ENCODE data around the gene ZNF205. TPM values are rescaled to one million over a fixed set of nuclear protein-coding genes. Genes with fewer than 3 reads are reported as not detected.
"Not testable (repeated sequence)": the region's sequence is repeated elsewhere in the genome, so short reads cannot be mapped to it uniquely, and the experiment has no call there.

Gene ZNF205
- total and polyA plus RNA-seq, 2 donors (not counting 1 experiment from before 2014, with no cell fraction given) = not detected

- Histone ChIP-seq H3K9me3 (ENCODE audit: control extremely low read depth in 1 of 3, control insufficient read depth in 2 of 3, insufficient read depth in 1 of 3, low read length in 2 of 3) (no peaks in the 10 kb centered on the region), H4K20me1 (ENCODE audit: control insufficient read depth, insufficient read depth, low read length, poor library complexity, severe bottlenecking) (no peaks in the 10 kb centered on the region), H3K4me3 (ENCODE audit: control extremely low read depth in 1 of 5, extremely low read depth in 1 of 5, insufficient read depth in 1 of 5, low read depth in 2 of 5, low read length in 4 of 5) (no peak overlapping the region), H3K9ac (ENCODE audit: low read length) (no peak overlapping the region), H3K27me3 (replicated peaks in 1 of 4; ENCODE audit: control extremely low read depth in 1 of 4, control insufficient read depth in 3 of 4, insufficient read depth in 4 of 4, low read length in 3 of 4) (no peaks in the 10 kb centered on the region), H2AFZ (ENCODE audit: insufficient read depth, low read depth, low read length, poor library complexity, severe bottlenecking) (no peak overlapping the region), H3K36me3 (replicated peaks in 1 of 2; ENCODE audit: control extremely low read depth in 1 of 2, control insufficient read depth in 1 of 2, extremely low read depth in 1 of 2, insufficient read depth in 2 of 2, low read length in 1 of 2) (no peaks in the 10 kb centered on the region), H3K4me1 (ENCODE audit: control insufficient read depth in 2 of 2, insufficient read depth in 2 of 2, low read length in 2 of 2) (peaks cover 5 to 7% of the 10 kb centered on the region in 2 donors), H3K79me2 (ENCODE audit: control insufficient read depth, insufficient read depth, low read length) (no peaks in the 10 kb centered on the region), H3K4me2 (replicated peaks; ENCODE audit: low read depth, low read length, poor library complexity, severe bottlenecking) (no peak overlapping the region), H3K27ac (ENCODE audit: low read length in 2 of 2) (no peak overlapping the region)
- ATAC-seq (ENCODE audit: low read depth) = no peak
- ChIA-PET POLR2A (no interaction called here), CTCF (no interaction called here)
- Mint-ChIP-seq H3K4me3 (no peak overlapping the region), H3K9me3 (ENCODE audit: insufficient read depth) (no peaks in the 10 kb centered on the region), H3K27ac (no peak overlapping the region), H3K27me3 (no peaks in the 10 kb centered on the region), H3K4me1 (peaks cover 16% of the 10 kb centered on the region)
- no peak for DNase-seq
- WGBS (ENCODE audit: insufficient coverage) = 100% methylated on average over 2 of the region's 4 CpGs
- no peak for TF ChIP-seq CTCF (IDR thresholded peaks at IDR 0.05)
- intact Hi-C loops (cut with micrococcal nuclease) = no loop called here
These were observed 43.9 kb upstream of the ZNF205 start for GRCh38 chr16:3068487-3068886.

GRCh38 chr16:3069146-3069545 lies 43.2 kb upstream of the ZNF205 start:
- DNase-seq; H3K79me2 ChIP-seq (ENCODE audit: control insufficient read depth, insufficient read depth, low read length); H3K27me3 Mint-ChIP-seq; ATAC-seq (ENCODE audit: low read depth); H2AFZ ChIP-seq (ENCODE audit: insufficient read depth, low read depth, low read length, poor library complexity, severe bottlenecking); H3K4me3 ChIP-seq (ENCODE audit: control extremely low read depth in 1 of 5, extremely low read depth in 1 of 5, insufficient read depth in 1 of 5, low read depth in 2 of 5, low read length in 4 of 5); H3K27me3 ChIP-seq (replicated peaks in 1 of 4; ENCODE audit: control extremely low read depth in 1 of 4, control insufficient read depth in 3 of 4, insufficient read depth in 4 of 4, low read length in 3 of 4); H3K36me3 ChIP-seq (replicated peaks in 1 of 2; ENCODE audit: control extremely low read depth in 1 of 2, control insufficient read depth in 1 of 2, extremely low read depth in 1 of 2, insufficient read depth in 2 of 2, low read length in 1 of 2); H3K9ac ChIP-seq (ENCODE audit: low read length); H3K4me3 Mint-ChIP-seq; CTCF ChIA-PET; H3K27ac ChIP-seq (ENCODE audit: low read length in 2 of 2); intact Hi-C loops (cut with micrococcal nuclease); H3K9me3 ChIP-seq (ENCODE audit: control extremely low read depth in 1 of 3, control insufficient read depth in 2 of 3, insufficient read depth in 1 of 3, low read length in 2 of 3); H3K27ac Mint-ChIP-seq; H4K20me1 ChIP-seq (ENCODE audit: control insufficient read depth, insufficient read depth, low read length, poor library complexity, severe bottlenecking); H3K9me3 Mint-ChIP-seq (ENCODE audit: insufficient read depth); H3K4me2 ChIP-seq (replicated peaks; ENCODE audit: low read depth, low read length, poor library complexity, severe bottlenecking); POLR2A ChIA-PET: not testable (repeated sequence)
- WGBS (ENCODE audit: insufficient coverage) = 99% methylated on average over 9 of the region's 11 CpGs
- H3K4me1 Mint-ChIP-seq = peaks cover 23% of the 10 kb centered on the region
- H3K4me1 ChIP-seq (ENCODE audit: control insufficient read depth in 2 of 2, insufficient read depth in 2 of 2, low read length in 2 of 2) = peaks cover 12 to 14% of the 10 kb centered on the region in 2 donors

Measured in B cell (primary cell).